CD4-positive, alpha-beta T cell treated with Interleukin-6 for 4 hours (primary cell): ENCODE results near the gene FOXP1.

Source experiments
- DNase-seq: peaks from one replicate; pipeline ENCODE4 v3.0.0-alpha.2; 2020; ENCODE audit warnings: mixed read lengths

The FOXP1 gene

GRCh38 chr3:71163198-71163918 lies 420.2 kb downstream of the FOXP1 start:
- DNase-seq = no peak

DNA sequence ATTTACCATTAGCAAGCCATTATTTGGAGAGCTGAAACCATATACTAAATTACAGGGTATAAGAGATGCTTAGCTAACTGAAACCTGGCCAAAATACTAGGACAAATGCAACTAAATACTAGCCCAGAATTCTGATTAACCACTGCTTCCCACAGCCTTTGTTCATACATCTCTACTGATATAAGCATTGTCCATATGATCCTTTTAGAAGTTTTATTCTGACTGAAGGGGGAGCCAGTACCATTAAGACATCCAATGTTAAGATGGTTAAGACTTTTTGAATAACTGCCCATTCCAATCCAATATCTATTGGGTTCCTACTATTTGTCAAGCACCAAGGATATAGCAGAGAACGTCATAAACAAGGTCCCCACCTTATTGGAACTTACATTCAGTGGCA lies 421.3 kb downstream of the FOXP1 start:
- DNase-seq = no peak

GRCh38 chr3:71160785-71161546 lies 422.6 kb downstream of the FOXP1 start:
- DNase-seq = no peak

DNA sequence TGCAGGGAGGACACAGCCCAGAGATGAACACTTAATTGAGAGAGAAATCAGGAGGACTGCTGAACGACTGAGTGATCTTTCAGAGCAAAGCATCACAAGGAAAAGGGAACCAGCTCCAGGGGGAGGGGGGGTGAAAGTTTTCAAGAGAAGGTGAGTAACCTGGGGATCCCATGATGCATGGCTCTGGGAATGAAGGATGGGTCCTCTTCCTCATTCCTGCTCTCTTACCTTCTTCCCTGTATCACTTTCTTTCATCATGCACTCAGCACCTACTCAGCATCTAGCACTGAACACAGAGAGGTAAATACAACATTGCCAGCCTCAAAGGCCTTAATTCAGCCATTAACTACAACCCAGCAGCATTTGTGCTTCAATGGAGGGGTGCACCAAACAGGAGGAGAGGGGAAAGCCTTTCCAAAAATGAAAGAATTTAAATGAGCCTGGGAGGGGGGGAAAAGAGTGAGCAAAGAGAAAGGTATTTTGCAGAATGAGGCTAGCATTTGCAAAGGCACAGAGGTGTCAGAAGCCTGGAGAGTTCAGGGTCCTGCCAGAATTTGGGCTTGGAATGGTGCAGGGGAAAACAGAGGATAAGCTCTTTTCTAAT lies 427.4 kb downstream of the FOXP1 start:
- no peak for DNase-seq

- no peak for DNase-seq
Measured at GRCh38 chr3:71154846-71155245, 428.7 kb downstream of the FOXP1 start.

GRCh38 chr3:71153713-71154112 lies 429.8 kb downstream of the FOXP1 start:
- DNase-seq = no peak

- no peak for DNase-seq
Measured at GRCh38 chr3:71152892-71153265, 430.6 kb downstream of the FOXP1 start.

GRCh38 chr3:71152039-71152891 lies 431.3 kb downstream of the FOXP1 start:
- no peak for DNase-seq

GRCh38 chr3:71149959-71150954 lies 433.3 kb downstream of the FOXP1 start:
- DNase-seq = no peak

- DNase-seq = no peak
Measured at GRCh38 chr3:71148455-71149060, 435.0 kb downstream of the FOXP1 start.

GRCh38 chr3:71146673-71147072 lies 436.9 kb downstream of the FOXP1 start:
- DNase-seq = no peak

DNA sequence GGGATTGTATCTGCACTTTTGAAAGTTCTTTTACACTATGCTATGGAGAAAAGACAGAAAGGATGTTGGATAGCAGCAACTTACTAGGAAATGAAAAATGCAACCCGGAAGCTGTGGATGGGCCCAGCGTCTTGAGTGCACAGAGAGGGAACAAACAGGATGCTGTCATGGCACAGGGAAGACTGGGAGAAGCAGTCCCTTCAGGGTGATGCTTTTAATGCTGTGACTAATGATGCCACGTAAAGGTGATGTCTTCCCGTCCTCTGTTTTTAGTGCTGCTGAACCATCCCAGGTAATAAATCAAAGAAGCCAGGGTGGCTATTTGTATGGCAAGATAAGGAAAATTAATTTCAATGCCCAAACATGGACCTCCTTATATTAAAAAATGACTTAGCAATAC lies 437.6 kb downstream of the FOXP1 start:
- DNase-seq = no peak

- no peak for DNase-seq
Measured at GRCh38 chr3:71144525-71145253, 438.8 kb downstream of the FOXP1 start.

DNA sequence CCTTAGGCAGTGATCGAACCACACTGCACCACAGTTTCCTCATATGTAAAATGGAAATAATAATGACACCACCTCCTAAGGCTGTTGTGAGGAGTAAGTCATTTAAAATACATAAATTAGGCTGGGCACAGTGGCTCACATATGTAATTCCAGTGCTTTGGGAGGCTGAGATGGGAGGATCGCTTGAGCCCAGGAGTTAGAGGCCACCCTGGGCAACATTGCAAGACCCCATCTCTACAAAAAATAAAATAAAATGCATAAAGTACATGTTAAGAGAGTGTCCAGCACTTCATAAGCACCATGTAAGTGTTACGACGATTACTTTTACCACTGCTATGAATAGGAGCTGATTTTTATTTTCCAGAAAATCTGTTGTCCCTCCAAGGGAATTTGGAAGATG lies 440.0 kb downstream of the FOXP1 start:
- no peak for DNase-seq

GRCh38 chr3:71142441-71143161 lies 440.9 kb downstream of the FOXP1 start:
- no peak for DNase-seq

DNA sequence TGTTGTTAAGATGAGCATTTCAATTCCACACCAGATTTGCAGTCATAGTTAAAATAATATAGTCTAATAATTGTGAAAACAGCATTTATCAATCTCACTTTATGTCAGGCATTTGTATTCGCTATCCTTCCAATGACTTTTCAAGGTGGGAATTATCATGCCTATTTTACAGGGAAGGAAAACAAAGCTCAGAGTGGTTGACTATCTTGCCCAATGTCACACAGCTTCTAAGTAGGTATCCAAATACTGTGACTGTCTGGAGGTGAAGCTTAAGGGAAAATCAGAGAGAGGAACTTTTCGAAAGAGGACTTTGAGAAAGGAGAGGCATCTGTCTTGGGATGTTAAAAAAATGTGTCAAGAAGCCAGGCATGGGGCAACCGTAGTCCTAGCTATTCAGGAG lies 443.1 kb downstream of the FOXP1 start:
- no peak for DNase-seq

DNA sequence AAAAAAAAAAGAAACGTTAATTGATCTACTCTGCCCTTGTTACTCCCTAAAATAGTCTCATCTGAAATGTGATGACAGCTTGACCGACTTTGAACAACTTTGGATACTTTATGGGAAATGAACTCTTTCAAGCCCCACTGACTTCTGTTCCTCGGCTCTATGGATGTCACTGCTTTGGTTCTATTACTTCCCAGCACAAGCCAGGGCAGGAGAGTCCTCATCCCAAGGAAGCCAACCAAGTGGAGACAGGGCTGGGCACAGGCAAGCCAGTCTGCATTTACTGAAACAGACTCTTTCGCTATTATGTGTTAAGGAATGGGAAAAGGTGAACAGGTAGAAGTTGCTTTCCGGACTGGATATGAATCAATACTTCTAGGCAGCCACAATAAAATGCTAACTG lies 444.0 kb downstream of the FOXP1 start:
- DNase-seq = no peak

DNA sequence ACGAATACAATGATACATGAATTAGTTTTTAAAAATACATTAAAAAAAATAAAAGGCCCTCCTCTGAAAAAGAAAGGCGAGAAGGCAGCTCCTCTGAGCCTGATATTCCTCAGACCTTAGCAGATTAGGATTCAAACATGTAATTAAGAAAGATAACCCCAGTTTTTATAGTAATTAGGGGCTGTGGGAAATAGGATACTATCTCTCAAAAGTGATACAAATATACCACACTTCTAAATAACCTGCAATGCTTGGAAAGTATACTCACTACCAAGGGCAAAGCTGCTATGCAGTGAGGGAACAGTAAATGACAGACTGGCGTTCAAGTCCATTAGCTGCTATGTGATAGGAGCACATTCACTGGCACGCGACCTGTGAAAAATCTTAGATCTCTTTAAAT lies 445.1 kb downstream of the FOXP1 start:
- DNase-seq = no peak

DNA sequence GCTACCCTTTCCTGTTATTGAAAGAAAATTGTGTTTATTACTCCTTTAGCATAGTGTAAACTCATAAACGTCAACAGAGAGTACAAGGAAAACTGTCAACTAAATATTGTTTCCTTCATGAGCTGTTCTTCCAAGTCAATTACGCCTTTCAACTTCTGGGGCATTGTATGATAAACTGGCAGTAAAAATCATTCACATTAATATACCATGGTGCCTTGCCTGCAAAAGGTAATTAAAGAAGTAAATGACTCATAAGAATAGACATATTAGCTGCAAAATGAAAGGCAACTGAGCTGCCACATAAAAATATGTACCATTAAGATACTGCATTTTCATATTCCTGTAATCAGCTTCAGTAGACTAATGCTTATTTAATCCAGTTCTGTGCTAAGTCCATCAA lies 447.3 kb downstream of the FOXP1 start:
- DNase-seq = no peak
